Stomach (tissue), 4 donors: Measurements from ENCODE around the gene RMDN3.

ENCODE experiments used
- POLR2A ChIP-seq, 4 donors: fragments of 450-650 bp; IDR thresholded peaks; one replicate each; pipeline ENCODE4 v1.6.1; 2016; ENCODE audit warnings: antibody characterized with exemption in 4 of 4, control low read depth in 2 of 4, mild to moderate bottlenecking in 1 of 4, moderate library complexity in 1 of 4
- TF ChIP-seq, protein P1 (sequence below), 7 experiments: fragments of 450-650 bp in 4 of 7; fragments of 200-600 bp in 3 of 7; sonication (generic) in 3 of 7; IDR thresholded peaks; one replicate each; pipeline ENCODE4 v1.5.1; 2016 to 2019; ENCODE audit warnings: antibody characterized with exemption in 7 of 7, control low read depth in 2 of 7, mild to moderate bottlenecking in 1 of 7

DNA sequence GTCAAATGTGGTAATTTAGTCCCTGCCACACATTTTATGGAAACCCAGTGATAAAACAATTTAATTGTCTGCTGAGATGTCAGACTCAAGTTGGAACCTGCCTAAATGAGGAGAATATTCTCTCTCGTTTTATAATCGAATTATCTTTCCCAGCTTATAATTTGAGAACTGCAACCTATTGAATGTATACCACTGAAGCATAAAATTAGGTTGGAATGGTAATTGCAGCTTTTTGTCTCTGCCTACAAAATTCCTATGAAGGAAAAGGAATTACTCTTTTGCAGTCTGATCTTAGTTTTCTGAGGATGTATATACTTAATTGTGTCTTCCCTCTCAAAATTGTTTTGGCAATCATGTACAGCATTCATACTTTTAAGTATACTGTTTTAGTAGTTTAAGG lies 31.1 kb downstream of the RMDN3 start:
- TF ChIP-seq, protein P1, sequence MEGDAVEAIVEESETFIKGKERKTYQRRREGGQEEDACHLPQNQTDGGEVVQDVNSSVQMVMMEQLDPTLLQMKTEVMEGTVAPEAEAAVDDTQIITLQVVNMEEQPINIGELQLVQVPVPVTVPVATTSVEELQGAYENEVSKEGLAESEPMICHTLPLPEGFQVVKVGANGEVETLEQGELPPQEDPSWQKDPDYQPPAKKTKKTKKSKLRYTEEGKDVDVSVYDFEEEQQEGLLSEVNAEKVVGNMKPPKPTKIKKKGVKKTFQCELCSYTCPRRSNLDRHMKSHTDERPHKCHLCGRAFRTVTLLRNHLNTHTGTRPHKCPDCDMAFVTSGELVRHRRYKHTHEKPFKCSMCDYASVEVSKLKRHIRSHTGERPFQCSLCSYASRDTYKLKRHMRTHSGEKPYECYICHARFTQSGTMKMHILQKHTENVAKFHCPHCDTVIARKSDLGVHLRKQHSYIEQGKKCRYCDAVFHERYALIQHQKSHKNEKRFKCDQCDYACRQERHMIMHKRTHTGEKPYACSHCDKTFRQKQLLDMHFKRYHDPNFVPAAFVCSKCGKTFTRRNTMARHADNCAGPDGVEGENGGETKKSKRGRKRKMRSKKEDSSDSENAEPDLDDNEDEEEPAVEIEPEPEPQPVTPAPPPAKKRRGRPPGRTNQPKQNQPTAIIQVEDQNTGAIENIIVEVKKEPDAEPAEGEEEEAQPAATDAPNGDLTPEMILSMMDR (IDR thresholded peaks at IDR 0.05) = no peak
- no peak for TF ChIP-seq POLR2A (IDR thresholded peaks at IDR 0.05)
